Activated T-helper 1 cell treated with Interleukin-2 at 50 U/mL for 16 hours (primary cell): Measurements from ENCODE around the gene ZNF655.
"Not testable (repeated sequence)": the region's sequence is repeated elsewhere in the genome, so short reads cannot be mapped to it uniquely, and the experiment has no call there.

Experiments
- DNase-seq: peaks from one replicate; pipeline ENCODE4 v3.0.0-alpha.2; 2020; ENCODE audit warnings: low read depth

The ZNF655 gene

GRCh38 chr7:99560834-99561736 is 2.6 kb downstream of the ZNF655 start:
- DNase-seq: no peak

GRCh38 chr7:99561737-99562051 is 3.3 kb downstream of the ZNF655 start:
- DNase-seq: no peak

DNA sequence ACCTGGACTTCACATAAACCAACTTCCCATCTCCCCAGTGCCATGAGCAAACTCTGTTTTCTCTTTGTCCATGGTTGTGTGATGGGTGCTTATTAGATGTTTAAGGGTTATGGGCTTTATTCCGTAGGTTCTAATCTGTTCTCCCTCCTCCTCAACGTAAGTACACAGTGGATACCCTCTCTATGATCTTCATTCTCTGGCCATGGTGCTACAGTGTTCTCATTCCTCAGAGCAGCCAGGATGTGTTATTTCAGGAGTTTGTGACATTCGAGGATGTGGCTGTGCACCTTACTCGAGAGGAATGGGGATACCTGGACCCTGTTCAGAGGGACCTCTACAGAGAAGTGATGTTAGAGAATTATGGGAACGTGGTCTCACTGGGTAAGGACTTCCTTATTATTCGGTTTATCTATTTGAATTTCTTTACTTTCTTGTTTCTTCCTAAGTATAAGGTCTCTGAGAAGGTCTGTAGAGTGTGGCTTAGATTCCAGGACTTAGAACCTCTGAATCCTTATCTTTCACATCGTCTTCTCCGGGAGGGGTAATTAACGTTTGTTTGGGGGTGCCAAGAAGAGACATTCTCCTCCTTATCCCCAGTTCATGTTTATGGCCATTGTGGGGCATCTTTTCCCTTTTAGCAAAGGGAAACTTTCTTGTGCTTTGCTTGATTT is 3.8 kb downstream of the ZNF655 start:
- no peak for DNase-seq

GRCh38 chr7:99562832-99563231 is 4.4 kb downstream of the ZNF655 start:
- no peak for DNase-seq

DNA sequence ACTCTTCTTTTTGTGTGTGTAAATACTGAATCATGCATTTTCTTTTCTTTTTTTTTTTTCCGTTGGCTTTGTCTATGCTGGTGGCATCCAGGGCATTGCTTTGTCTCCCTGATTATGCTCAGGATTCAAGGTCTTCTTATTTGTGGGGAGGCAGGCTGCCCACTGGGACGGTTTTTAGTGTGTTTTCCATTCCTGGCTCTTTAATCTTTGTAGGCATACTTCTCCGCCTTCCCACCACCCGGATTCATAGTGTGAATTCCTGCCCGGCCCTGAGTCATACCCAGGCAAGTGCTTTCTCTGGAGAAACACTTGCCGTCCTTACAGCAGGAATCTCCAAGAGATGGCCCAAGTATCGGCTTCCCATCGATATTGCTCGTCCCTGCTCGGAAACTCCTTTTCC is 5.2 kb downstream of the ZNF655 start:
- DNase-seq: no peak

GRCh38 chr7:99568770-99569169 is 10.3 kb downstream of the ZNF655 start:
- DNase-seq: not testable (repeated sequence)

GRCh38 chr7:99571768-99572167 is 13.3 kb downstream of the ZNF655 start:
- no peak for DNase-seq

- no peak for DNase-seq
Measured at GRCh38 chr7:99573257-99573656, 14.8 kb downstream of the ZNF655 start.

DNA sequence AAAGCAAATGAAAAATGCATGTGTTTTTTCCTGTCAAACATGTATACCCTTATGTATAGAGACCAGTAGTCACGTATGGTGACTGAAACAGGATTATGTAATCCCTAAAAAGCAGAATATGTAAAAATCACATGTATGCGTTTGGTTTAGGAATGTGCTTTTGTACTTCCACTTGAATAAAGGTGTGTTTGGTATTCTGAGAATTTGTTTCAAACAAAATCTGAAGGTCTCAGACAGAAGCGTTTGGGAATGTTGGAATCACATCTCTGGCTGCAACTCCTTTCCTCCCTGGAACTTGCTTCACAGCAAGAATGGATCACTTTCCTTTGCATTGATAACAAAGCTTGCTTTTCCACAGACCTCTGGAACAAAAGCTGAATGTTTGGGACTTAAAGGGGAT is 17.8 kb downstream of the ZNF655 start:
- DNase-seq: no peak

DNA sequence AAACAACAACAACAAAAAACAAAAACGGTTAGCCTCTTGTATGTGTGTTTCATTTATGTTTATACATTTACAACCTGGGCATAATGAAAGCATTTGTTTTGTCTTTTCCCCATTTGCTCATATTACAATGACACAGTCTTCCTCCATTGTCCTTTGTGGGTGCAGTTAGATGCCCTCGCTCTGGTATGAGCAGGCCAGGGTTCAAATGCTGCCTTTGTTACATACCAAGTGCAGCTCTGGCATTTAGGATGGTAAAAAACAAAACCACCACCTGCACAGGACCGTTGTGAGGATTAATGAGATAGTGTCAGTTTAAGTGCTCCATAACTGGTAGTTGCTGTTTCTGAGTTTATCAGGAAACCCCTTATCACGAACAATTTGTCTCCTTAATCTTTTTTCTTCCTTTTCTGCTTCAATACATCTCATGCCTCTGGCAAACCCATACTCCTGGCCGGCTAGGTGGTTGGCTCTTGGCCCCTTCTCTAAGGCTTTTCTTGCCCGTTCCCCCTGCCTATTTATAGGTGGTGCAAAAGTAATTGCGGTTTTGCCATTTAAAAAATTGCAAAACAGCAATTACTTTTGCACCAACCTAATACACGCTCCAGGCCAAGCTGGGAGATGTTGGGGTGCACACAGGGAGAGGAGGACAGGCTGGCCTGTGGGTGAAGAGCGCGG is 21.0 kb downstream of the ZNF655 start:
- no peak for DNase-seq

DNA sequence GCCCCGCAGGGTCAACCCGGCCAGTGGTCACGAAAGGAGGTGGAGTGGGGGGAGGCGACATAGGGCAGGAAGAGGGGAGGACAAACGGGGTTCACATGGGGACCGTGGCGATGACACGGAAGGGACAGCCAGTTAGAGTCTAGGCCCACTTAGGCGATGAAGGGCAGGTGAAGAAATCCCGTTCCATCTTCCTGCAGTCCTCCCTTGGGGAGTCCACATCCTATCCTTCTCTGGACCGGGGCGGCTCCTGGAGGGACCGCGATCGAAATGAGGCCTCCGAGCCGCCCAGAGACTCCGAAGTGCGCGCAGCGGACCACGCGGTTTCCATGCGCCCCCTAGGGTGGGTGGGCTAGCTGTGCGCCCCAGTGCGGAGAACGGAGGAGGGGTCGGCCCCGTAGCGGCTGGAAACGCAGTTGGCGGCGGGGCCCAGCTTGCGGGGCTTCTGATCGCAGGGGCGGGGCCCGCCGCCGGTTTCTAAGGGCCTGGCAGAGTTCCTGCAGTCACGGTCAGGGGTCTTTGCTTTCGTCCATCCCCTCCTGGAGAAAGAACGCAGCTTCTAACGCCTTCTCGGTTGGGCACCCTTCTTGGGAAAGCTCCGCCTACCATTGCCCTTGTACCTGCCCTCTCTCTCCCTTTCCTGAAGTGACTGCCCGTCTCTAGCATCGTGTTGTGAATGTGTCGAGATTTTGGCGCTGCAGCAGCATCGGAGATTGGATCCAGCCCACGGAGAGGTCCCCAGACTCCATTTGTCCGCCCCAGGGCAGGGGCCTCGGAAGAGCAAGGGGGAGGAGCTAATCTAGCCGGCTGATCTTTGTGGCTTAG is 21.7 kb downstream of the ZNF655 start:
- DNase-seq: peak; percentile 37

DNA sequence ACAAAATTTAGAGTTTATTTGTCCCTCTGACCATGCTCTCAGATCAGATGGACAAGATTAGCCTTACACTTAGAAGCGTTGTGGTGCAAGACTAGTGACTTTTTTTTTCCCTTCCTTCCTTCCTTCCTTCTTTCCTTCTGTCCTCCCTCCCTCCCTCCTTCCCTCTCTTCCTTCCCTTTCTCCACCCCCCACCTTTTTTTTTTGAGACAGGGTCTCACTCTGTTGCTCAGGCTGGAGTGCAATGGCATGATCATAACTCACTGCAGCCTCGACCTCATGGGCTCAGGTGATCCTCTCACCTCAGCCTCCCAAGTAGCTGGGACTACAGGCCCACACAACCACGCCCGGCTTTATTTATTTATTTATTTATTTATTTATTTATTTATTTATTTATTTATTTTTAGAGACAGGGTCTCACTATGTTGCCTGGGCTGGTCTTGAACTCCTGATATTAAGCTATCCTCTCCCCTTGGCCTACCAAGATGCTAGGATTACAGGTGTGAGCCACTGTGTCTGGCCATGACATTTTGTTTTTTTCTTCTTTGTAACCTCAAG is 22.4 kb downstream of the ZNF655 start:
- not testable (repeated sequence) for DNase-seq

- DNase-seq: no peak
Measured at GRCh38 chr7:99588868-99589267, 30.4 kb downstream of the ZNF655 start.

DNA sequence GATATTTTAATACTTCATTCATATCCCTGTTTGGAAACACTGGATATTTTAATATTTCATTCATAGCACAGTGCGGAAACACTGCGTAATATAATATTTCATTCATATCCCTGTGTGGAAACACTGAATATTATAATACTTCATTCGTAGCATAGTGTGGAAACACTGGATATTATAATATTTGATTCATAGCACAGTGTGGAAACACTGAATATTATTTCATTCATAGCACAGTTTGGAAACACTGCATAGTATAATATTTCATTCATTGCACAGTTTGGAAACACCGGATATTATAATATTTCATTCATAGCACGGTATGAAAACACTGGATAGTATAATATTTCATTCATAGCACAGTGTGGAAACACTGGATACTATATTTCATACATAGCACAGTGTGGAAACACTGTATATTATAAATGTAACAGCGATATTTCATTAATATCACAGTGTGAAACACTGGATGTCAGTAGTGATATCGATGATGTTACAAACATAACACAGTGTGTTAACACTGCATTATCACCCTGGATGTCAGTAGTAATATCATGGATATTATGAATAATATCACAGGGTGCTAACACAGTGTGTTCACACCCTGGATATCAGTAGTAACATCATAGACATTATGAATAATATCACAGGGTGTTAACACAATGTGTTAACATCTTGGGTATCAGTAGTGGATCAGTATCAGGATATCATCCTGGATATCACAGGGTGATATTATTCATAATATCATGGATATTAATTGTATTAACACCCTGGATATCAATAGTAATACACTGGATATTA is 36.7 kb downstream of the ZNF655 start:
- DNase-seq: no peak

- no peak for DNase-seq
Measured at GRCh38 chr7:99596408-99596955, 38.0 kb downstream of the ZNF655 start.

DNA sequence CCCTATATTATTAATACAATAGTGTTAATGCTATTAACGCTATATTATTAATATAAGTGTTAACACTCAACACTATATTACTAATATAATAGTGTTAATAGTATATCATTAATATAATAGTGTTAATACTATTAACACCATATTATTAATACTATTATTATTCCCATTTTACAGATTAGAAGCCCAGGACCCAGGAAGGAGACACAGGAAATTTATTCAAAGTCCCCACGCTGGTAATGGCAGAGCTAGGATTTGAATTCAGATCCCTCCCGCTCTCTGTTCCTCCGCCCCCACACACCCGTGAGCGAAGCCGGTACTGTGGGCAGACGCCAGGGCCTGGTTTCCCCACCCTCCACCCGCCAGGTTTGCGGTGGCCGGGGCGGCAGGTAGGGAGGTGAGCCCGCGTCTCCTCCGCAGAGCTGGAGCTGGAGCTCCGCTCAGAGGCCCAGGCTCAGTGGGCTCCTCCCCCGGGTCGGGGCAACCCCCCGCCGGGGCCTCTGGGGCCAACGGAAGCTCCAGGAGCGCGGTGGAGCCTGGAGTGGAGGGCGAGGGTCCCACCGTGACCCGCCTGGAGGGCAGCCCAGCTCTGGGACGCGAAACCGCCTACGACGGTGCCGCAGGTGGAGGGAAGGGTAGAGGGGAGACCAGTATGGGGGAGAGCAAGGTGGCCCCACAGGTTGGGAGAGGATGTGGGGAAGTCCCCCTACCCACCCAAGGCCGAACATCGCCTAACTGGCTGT is 39.5 kb downstream of the ZNF655 start, which contains the start of gene TMEM225B:
TSS of gene TMEM225B (plus strand) at position 506 of the 740 bp plus-strand sequence. CDS start 6,122 bp downstream, outside the sequence.
- DNase-seq: no peak

DNA sequence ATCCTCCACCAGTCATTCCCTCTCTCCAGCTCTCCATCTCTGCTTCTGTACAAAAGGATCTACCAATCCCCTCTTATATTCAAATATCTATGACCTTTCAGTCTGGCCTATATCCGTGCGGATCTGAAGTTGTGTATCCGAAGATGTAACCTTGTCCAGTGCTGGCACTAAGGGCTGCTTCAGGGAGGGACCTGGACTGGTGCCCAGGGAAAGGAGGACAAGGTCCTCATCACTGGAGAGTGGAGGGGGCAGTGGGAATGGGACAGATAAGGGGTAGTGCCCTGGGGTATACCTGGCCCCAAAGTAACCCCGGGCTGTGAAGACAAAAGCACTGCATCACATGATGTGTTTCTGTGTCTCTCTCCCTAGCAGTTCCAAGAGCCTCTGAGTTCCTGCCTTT is 41.4 kb downstream of the ZNF655 start:
- DNase-seq: no peak

- no peak for DNase-seq
Measured at GRCh38 chr7:99601656-99602310, 43.3 kb downstream of the ZNF655 start.

DNA sequence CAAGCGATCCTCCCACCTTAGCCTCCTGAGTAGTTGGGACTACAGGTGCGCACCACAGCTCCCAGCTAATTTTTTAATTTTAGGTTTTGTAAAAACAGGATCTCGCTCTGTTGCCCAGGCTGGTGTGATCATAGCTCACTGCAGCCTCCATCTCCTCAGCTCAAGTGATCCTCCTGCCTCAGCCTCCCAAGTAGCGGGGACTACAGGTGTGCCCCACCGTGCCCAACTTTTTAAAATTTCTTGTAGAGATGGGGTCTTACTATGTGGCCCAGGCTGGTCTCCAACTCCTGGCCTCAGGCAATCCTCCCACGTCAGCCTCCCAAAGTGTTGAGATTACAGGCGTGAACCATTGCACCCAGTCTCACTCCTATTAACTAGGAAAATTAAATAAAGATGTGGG is 47.1 kb downstream of the ZNF655 start:
- DNase-seq: no peak
